ENCODE data around the gene CYP3A4.
"Not testable (repeated sequence)": the region's sequence is repeated elsewhere in the genome, so short reads cannot be mapped to it uniquely, and the experiment has no call there.

Gene CYP3A4

DNA sequence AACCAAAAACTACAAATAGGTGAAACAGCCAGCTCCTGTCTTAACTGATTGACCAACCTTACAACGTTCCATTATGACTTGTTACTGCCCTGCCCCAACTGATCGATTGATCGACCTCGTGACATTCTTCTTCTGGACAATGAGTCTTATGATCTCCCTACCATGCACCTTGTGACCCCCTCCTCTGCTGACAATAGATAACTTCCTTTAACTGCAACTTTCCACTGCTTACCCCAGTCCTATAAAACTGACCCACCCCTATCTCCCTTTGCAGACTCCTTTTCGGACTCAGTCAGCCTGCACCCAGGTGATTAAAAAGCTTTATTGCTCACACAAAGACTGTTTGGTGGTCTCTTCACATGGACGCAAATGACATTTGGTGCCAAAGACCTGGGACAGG, 60.8 kb downstream of the CYP3A4 start:
- not testable (repeated sequence) for DNase-seq (ENCODE audit: low spot score)

DNA sequence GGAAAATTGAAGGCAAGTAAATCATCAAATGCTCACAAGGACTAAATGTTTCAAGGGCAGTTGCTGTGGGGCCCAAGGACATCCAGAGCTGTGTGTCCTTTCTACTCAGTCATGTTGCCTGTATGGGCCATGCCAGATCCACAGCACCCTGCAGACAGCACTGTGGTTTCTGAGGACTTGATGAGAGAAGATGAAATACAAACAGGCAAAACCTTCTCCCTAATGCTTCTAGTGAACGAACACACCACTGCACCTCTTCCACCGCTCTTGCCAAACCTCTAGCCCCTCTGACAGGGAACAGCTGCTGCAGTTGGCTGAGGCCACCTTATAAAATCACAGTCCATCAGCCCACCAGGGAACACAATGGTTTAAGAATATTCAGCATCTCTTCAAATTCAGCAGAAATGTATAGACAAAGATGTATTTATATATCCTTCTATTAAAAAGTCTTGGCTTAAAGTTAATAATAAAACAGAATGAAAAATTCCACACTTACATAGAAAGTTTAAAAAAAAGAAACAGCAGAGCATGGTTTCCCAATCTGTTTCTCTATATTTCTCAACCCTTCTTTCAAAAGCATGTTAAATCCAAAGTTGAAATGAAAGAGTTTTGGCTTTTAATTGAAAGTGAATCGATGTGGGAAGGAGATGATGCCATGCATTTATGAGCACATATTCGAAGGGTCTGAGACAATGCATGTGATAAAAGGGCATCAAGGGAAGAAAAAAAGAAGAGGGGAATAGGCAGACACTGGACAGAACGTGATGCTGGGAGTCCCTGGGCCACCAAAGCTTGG, 63.0 kb downstream of the CYP3A4 start:
- DNase-seq (ENCODE audit: low spot score): no peak

DNA sequence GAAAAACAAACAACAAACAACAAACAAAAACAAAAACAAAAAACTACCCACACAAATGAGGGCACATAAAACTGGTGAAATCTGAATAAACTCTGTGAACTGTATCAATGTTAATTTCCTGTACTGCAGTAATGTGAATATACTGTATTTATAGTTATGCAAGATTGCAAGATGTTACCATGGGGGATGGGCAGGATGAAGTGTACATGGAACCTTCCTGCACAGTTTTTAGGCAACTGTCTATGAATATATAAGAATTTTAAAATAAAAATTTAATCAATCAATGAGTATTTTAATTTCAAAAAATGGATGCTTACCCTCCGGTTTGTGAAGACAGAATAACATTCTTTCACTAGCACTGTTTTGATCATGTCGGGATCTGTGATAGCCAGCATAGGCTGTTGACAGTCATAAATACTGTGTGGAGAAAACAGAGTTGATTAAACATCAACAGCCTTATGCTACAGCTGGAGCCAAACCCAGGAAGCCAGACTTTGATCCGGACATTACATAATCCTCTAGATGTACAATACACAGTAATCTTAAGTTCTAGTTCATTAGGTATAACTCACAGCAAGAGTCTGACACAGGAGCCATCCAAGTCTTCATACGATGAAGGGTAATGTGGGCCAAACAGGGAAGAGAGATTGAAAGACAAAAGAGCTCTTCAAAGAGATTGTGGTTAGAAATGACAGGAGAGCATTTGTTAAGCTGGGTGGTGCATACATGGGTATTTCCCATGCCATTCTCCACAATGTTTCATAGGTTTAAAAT, 63.8 kb downstream of the CYP3A4 start:
- DNase-seq (ENCODE audit: low spot score): no peak

DNA sequence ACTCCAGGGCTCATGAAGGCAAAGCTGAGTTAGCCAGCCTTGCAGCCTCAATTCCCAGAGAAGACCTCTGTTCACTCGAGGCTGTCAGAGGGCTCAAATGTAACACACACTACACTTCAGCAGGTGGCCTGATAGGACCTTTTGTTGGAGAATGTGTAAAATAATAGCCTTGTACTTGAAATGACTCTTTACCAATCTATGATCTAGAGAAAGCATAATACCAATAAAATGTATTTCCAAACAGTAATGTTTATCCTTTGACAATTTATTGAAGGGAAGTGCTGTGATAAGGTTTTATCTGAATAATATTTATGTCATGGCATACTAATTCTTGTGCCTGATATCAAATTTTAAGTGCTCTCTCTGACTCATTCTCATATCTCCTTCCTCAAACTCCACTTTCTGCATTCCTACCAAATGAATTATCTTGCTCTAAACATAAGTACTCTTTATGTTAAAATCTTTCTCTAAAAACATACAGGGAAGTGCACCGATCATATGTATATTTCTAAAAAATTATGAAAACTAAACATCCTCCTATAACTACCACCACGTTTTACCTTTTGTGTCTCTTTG, 69.9 kb downstream of the CYP3A4 start:
- DNase-seq (ENCODE audit: low spot score): no peak

DNA sequence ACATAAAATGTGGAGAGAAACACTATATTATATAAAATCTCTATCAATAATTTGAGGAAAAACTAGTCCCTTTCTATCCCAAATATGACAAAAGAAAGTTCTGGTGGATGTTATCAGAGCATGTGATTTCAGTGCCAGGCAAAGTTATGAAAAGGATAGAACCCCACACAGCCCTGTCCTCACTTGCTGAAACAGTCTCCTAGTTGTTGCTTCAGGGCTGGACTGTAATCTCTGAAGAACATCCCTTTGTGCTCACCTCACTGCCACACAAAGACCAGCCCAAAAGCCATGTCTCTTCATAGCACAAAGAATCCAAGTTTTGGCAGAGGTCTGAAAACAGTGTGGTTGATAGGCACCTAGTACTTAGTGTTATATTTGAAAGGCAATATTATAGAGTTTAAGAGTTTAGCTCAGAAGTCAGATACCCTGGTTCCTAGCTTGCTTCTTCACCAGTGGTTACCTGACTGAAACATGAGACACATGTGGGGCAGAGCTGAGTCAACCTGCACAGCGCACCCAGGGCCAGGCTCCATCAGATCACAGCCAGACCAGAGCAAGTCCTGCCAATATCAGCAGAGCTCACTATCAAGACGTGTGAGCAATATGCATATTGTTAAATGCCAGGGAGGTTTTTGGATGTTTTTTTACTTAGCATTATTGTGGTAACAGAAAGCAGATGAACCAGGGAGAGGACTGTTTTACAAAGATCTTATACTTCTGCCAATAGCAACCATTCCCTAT, 74.0 kb downstream of the CYP3A4 start:
- no peak for DNase-seq (ENCODE audit: low spot score)

DNA sequence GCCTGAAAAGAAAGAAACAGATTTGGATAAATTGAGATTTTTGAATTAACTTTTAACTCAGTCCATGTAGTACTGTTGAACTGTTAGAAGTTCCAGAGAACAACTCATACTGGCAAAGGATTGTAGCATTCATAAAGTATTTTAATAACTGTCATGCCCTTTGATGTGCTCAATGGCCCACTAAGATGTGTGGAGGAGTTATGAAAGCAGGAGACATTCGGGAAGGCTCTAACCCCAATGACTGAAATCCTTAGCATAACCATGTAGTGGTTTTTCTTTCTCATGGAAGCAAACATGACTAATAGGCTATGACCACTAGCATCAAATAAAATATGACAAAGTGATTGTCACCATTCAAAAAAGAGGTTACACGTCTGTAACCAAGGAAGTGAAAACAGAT, 74.7 kb downstream of the CYP3A4 start:
- no peak for DNase-seq (ENCODE audit: low spot score)

DNA sequence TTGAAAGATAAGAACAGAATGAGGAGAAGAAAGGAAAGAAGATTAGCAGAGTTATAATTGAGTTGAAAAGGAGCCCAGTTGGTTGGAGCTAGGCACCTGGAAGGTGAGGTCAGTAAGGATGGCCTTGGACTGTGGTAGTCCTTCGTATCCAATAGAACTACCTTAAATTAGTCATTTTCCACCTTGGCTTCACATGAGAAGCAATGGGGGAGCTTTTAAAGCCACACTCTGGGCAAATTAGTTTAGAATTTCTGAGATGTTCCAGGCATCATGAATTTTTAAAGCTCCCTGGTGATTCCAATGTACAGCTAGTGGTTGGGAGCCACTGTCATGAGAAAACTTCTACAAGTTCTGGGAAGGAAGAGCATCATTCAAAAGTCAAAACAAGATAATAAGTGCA, 76.9 kb downstream of the CYP3A4 start:
- no peak for DNase-seq (ENCODE audit: low spot score)
